Ovary (tissue), 9 donors: ENCODE measurements around the gene TBP. TPM values are rescaled to one million over a fixed set of nuclear protein-coding genes. Genes with fewer than 3 reads are reported as not detected.

ENCODE experiments used
- DNase-seq, 5 donors: peaks; one replicate each; pipeline ENCODE4 v3.0.0-alpha.2; 2019 to 2020
- H3K27ac ChIP-seq, 2 donors: fragments of 200-600 bp; one replicate each; pipeline versions ENCODE4 v1.5.1 to v1.8.0; 2019 to 2022
- H3K27me3 ChIP-seq: fragments of 200-600 bp; one replicate; pipeline ENCODE4 v1.8.0; 2022
- H3K36me3 ChIP-seq: fragments of 200-600 bp; sonication (generic); one replicate; pipeline ENCODE4 v1.5.1; 2019
- H3K4me1 ChIP-seq: one replicate; pipeline ENCODE4 v1.8.1; 2013; ENCODE audit warnings: mild to moderate bottlenecking, moderate library complexity; ENCODE audit not compliant: insufficient read depth
- H3K4me3 ChIP-seq: fragments of 200-600 bp; sonication (generic); one replicate; pipeline ENCODE4 v1.5.1; 2017
- H3K9me3 ChIP-seq, 2 donors: fragments of 200-600 bp in 1 of 2; sonication (generic) in 1 of 2; one replicate each; pipeline versions ENCODE4 v1.5.1 to v1.8.1; 2013 to 2019; ENCODE audit warnings: mild to moderate bottlenecking in 1 of 2, moderate library complexity in 1 of 2
- CTCF ChIP-seq, 3 donors: fragments of 450-650 bp in 2 of 3; fragments of 200-600 bp in 1 of 3; IDR thresholded peaks; one replicate each; pipeline versions ENCODE4 v1.5.1 to v1.8.0; 2016 to 2022; ENCODE audit warnings: antibody characterized with exemption in 3 of 3, mild to moderate bottlenecking in 1 of 3
- EP300 ChIP-seq: sonication (generic); formaldehyde crosslinking; IDR thresholded peaks from one replicate; pipeline ENCODE4 v1.6.1; 2017; ENCODE audit warnings: antibody characterized with exemption
- POLR2A ChIP-seq: fragments of 450-650 bp; IDR thresholded peaks from one replicate; pipeline ENCODE4 v1.6.1; 2017; ENCODE audit warnings: antibody characterized with exemption, mild to moderate bottlenecking, moderate library complexity
- WGBS, 3 donors: extraction: QIAGEN DNeasy Blood & Tissue Kit in 1 of 3; methylation state at CpG; one replicate each; pipeline versions ENCODE4 v1.1.5 to v1.1.7; 2013 to 2017; 5-methylcytosine and 5-hydroxymethylcytosine counted together
- intact Hi-C, 4 donors: fragments of 100-400 bp; cut with DNase I; formaldehyde crosslinking; loops; one replicate each; pipeline versions ENCODE4 v1.11.0 to v1.15.1; 2022 to 2023
- polyA plus RNA-seq, 2 donors: library from polyadenylated mRNA; stranded (reverse); fragments of 200-250 nt in 1 of 2; fragments of 350-450 nt in 1 of 2; fragmentation: Illumina TruSeq in 1 of 2; extraction: RNeasy Lipid Tissue Mini Kit (QIAGEN cat#74804) in 1 of 2; gene quantifications; one replicate each; pipeline ENCODE4 v1.2.3, GENCODE V29; 2013 to 2014
- total RNA-seq, 7 donors: library from RNA; depleted of rRNA in 2 of 7; stranded (reverse); fragments of >200 nt in 2 of 7; fragmentation: NEBNext Ultra II Directional in 3 of 7; extraction: Animal tissue kit (Norgen Biotek cat#: 25700) in 3 of 7; gene quantifications; one replicate each; pipeline versions ENCODE4 v1.1.0 to v1.2.4, GENCODE V29; 2016 to 2023
- donor health status: DM: no; HTN: no; CAD: no; lungs with moderate emphysema.
- donor health status: DM: no; HTN: no; CAD: no.
- donor health status: Bipolar disorder and iron deficiency.
- donor health status: DM: yes; HTN: yes; CAD: no.
- donor health status: DM: no; HTN: no; CAD: no.
- donor health status: DM: yes; HTN: yes; CAD: no.

Gene TBP
- total and polyA plus RNA-seq, 9 donors: 11.8 to 17.0 (median 14.1) TPM

- Histone ChIP-seq H3K4me3 (no peak overlapping the region), H3K4me1 (no peaks in the 10 kb centered on the region), H3K27ac (no peak overlapping the region), H3K9me3 (no peaks in the 10 kb centered on the region), H3K36me3 (no peaks in the 10 kb centered on the region), H3K27me3 (no peaks in the 10 kb centered on the region)
- no peak for TF ChIP-seq POLR2A
- no peak for TF ChIP-seq EP300
- no peak for TF ChIP-seq CTCF (IDR thresholded peaks at IDR 0.05)
- DNase-seq: no peak
- intact Hi-C loops: no loop called here
Measured at GRCh38 chr6:170578909-170579308, 24.7 kb downstream of the TBP start.

- intact Hi-C loops: no loop called here
- no peak for DNase-seq
- no peaks in the 10 kb centered on the region for H3K36me3 ChIP-seq
Measured at GRCh38 chr6:170583756-170584180, 29.6 kb downstream of the TBP start.

GRCh38 chr6:170584181-170584953, 30.2 kb downstream of the TBP start, which contains the start of gene PDCD2:
Gene PDCD2 (minus strand): TSS chr6:170584637. CDS start chr6:170584581, 56 bp downstream.
- peak within 1 kb of the TSS; percentile 92 for H3K4me3 ChIP-seq
- peak; percentile 85 to 92 (median 86) for DNase-seq
- peak; percentile 35 for TF ChIP-seq POLR2A
- TF ChIP-seq EP300: no peak
- no peak for TF ChIP-seq CTCF (IDR thresholded peaks at IDR 0.05)
- intact Hi-C loops: no loop called here
- H3K27ac ChIP-seq: peak within 1 kb of the TSS in 1 of 2 donors; percentile 71
- no peaks in the 10 kb centered on the region for H3K4me1 ChIP-seq
- no peaks in the 10 kb centered on the region for H3K27me3 ChIP-seq
- no peaks in the 10 kb centered on the region for H3K36me3 ChIP-seq
- H3K9me3 ChIP-seq: no peaks in the 10 kb centered on the region
- 0 to 1% (median 0%) methylated on average over 61 to 81 of the region's 81 CpGs for WGBS, 3 donors

More at GRCh38 chr6:170583756-170584180, 29.6 kb downstream of the TBP start:
- Histone ChIP-seq H3K4me1 (no peaks in the 10 kb centered on the region), H3K4me3 (peak overlapping the region; percentile 92), H3K9me3 (no peaks in the 10 kb centered on the region), H3K27me3 (no peaks in the 10 kb centered on the region), H3K27ac (peak overlapping the region in 1 of 2 donors; percentile 71)
- TF ChIP-seq EP300 (no peak), CTCF (IDR thresholded peaks at IDR 0.05) (no peak), POLR2A (no peak)
- 0 to 1% (median 1%) methylated on average over 12 of the region's 12 CpGs for WGBS, 3 donors

GRCh38 chr6:170584954-170585498, 30.9 kb downstream of the TBP start:
- Histone ChIP-seq H3K4me1 (no peaks in the 10 kb centered on the region), H3K27me3 (no peaks in the 10 kb centered on the region), H3K9me3 (no peaks in the 10 kb centered on the region), H3K27ac (peak overlapping the region in 1 of 2 donors; percentile 71), H3K4me3 (peak overlapping the region; percentile 92), H3K36me3 (no peaks in the 10 kb centered on the region)
- TF ChIP-seq POLR2A (no peak), EP300 (no peak), CTCF (IDR thresholded peaks at IDR 0.05) (no peak)
- WGBS, 3 donors: 6 to 10% (median 8%) methylated on average over 6 of the region's 6 CpGs
- DNase-seq: no peak
- intact Hi-C loops: no loop called here
